ENCODE results near the gene DLGAP1.

Gene DLGAP1

DNA sequence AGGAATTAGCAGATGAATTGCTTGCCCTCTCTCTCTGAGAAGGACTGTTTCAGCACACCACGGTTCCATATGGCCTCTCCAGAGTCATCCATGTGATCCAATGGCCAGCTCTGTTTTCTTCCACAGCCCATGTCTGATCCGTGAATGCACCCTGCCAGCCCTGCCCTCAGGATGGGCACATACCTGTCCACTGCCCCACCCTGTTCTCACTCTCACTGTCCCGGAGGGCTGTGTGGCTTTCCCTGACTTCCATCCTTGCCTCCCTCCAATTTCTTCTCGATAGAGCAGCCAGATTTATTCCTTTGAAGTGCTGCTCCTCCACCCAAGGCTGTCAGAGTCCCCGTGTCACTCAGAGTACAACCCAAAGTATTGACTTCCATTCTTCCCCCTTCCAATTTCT is 662.0 kb downstream of the DLGAP1 start:
- DNase-seq (ENCODE audit: low read depth in 2 of 3, low spot score in 2 of 3): no peak

DNA sequence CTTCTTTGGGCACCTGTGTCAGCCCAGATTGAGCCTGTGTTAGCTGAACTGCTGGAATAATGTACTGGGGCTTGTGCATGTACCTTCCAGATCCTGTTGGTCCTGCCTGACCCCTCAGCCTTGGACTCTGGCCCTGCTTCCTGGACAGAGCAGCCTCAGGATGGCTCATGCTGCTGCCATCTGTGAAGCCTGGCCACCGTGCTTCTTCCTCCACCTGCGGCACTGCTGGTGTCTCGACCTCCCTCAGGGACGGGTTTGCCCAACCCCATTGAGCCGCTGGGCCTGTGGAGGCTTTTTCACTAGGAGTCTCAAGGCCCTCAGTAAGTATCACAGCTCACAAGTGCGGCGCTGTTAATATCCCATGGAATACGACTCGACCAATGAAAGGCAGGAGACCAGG is 662.4 kb downstream of the DLGAP1 start:
- DNase-seq (ENCODE audit: low read depth in 2 of 3, low spot score in 2 of 3): no peak

DNA sequence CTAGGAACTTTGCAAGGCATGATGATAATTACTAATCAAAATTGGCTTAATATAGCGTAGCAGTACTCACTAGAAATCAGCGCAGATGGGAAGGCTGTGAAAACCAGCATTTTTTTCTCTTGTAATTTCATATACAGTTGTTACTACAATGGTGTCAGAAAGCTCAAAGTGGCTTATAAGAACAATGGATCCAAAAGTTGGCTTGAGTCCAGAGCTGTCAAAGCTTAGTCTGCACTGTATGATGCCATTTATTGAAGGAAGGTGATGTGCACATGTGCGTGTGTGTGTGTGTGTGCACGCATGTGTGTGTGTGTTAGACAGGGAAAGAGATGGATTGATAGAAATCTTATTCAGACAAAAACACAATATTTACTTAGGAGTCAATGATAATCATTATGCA is 663.9 kb downstream of the DLGAP1 start:
- no peak for DNase-seq (ENCODE audit: low read depth in 2 of 3, low spot score in 2 of 3)

DNA sequence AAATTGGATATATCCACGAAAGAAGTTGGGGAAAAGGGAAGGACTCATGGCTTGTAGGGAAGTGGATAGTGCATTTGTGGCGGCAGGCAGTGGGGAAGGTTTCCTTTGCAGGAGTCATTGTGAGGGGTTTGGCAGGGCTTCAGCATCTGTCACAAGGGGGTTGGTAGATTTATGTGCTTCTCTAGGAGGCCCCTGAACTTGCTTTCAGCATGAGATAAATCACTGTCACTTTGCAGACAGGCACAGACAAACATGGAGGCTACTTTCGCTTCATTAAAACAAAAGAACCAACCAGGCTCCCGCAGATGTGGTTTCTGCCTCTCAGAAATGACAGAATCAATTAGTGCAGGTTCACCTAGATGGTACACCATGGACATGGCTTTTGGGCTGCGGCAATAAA is 664.4 kb downstream of the DLGAP1 start:
- no peak for DNase-seq (ENCODE audit: low read depth in 2 of 3, low spot score in 2 of 3)

DNA sequence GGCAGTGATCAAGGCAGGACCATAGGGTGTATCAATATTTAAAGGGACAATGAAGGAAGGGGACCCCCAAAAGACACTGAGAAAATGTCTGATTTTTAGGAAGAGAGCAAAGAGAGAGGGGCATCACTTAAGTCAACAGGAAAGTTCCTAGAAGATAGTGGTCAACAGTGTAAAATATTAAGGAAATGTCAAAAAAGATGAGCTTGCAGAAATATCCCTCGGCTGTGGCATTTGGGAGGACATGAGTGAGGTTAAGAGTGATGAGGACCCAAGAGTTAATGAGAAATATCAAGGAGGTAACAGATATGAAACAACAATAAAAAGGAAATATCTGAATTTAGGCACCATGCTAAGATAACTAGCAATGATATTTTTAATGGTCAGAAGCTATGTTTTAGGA is 665.6 kb downstream of the DLGAP1 start:
- DNase-seq (ENCODE audit: low read depth in 2 of 3, low spot score in 2 of 3): no peak

DNA sequence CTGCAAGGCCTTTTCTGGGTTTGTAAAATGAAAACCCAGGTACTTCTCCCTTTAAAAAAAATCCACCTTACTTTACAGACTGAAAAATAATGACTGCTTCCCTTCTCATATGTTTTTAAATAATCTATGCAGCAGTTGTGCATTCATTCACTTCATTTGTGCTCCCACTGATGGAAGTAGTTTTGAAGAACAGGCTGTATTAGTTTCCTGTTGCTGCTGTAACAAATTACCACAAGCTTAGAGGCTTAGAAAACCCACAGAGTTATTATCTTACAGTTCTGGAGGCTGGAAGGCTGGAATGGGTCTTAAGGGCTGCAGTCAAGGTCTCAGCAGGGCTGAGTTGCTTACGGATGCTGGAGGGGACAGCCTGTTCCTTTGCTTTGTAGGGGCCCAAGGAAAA is 670.2 kb downstream of the DLGAP1 start:
- DNase-seq (ENCODE audit: low read depth in 2 of 3, low spot score in 2 of 3): no peak

DNA sequence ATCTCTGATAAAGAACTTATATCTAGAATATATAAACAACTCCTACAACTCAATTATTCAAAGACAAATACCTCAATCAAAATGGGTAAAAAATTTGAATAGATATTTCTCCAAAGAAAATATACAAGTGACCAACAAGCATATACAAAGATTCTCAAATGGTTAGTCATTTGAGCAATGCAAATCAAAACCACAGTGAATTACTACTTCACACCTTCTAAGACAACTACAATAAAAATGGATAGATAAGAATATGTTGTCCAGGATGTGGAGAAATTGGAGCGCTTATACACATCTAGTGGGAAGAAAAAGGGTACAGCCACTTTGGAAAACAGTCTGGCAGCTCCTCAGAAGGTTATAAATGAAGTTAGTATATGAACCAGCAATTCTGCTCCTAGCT is 672.2 kb downstream of the DLGAP1 start:
- DNase-seq (ENCODE audit: low read depth in 2 of 3, low spot score in 2 of 3): no peak

DNA sequence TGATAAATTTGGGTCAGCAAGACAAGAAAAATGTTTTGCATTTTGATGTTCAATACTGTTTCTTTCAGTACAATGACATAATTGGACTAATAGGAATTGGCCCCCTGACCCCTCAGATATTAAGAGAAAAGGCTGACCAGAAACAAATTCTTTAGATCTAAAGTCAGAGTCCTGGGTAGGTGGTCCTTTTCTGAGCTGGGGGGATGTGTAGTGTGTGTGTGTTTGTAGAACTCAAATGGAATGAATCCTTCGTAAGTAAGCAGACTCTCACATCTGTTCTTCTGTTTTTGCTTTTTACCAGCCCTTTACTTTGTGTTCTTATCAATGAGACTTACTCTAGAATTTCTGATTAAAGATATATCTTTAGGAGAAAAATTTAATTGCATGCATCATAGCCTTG is 677.4 kb downstream of the DLGAP1 start:
- no peak for DNase-seq (ENCODE audit: low read depth in 2 of 3, low spot score in 2 of 3)

DNA sequence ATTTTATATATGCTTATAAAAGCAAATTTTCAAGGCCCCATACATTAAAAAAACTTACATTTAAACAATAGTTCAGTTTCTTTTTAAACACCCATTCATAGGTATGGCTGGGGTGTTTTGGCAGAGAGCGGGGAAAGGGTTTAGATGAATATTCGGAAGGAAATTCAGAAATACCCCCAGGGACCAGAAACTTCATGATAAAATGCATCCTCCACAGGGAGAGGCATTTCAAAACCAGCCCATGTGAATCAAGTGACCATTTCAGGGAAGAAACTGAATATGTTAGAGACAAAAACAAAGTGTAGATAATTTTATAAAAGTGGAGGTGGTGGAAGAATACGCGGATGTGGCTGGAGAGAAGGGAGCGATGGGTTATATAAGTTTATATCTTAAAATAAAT is 678.0 kb downstream of the DLGAP1 start:
- DNase-seq (ENCODE audit: low read depth in 2 of 3, low spot score in 2 of 3): no peak

DNA sequence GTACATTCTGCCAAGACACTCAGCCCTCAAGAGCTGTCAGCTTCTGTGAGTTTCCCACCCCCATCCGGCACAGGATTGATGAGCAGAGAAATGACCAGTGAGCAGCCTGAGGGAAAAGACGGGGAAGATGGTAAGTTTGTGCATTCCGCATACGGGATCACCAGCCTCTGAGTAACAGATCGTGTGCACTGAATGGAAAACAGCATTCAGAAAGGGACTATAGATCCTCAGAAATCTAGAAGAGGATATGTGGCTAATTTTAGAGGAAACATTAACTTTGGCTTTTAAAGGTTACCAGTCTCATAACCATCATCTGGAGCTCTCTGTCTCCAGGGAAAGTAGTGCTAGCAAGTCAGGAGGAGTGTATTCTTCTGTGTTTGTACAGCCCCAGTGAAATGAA is 679.1 kb downstream of the DLGAP1 start:
- DNase-seq (ENCODE audit: low read depth in 2 of 3, low spot score in 2 of 3): no peak

DNA sequence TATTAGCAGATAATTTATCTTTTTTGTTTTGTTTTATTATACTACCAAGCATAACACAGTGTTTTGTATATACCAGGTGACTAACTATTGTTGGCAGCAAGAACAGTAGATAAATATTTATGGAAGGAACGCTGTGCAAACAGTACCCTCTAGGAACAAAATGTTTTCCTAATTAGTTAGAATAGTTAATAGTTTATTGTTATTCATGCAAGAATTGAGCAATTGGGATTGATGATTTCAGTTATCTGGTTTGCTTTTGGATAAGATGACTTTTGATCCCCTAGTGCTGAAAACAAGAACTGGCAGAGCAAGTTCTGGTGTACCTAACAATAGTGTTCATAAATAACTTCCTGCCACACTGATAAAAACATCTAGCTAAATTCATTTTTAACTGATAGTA is 681.8 kb downstream of the DLGAP1 start:
- DNase-seq (ENCODE audit: low read depth in 2 of 3, low spot score in 2 of 3): no peak

DNA sequence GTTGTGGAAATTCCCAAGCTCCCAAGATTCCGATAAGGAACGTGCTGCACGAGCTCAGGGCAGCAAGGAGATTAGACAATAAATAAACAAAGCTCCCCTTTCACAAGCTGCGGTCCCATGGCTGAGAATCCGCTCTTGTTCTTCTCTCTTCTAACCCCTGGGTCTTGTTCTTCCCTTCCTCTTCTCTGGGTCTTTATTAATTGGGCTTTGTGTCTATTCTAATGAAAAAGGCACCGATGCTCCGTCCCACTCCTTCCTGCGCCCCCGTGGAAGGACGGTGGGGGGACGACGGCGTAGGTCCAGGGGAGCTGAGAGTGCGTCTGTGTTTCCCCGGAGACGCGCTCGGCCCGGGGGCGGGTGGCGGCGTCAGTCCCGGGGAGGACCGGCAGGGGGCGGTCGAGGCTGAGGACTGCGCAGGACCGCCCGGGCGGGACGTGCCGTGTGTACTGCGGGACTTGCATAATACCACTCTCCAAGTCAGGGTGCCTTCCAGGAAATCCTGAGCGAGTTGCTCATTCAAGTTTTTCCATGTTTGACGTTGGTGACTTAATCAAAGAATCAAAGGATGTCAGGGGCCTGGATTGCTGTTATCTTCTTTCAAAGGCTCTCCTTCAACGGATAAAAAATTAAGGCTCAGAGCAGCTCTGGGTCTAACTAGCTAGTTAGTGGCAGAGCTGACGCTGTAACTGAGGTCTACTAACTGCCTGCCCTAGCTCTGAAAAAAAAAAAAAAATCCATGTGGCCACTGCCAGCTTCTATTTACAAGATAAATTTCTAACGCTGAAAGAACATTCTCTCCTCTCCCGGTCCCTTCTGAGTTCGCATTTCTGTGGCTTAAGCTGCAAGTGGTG is 683.8 kb downstream of the DLGAP1 start:
- peak; percentile 53 to 84 (median 84) for DNase-seq (ENCODE audit: low read depth in 2 of 3, low spot score in 2 of 3)

DNA sequence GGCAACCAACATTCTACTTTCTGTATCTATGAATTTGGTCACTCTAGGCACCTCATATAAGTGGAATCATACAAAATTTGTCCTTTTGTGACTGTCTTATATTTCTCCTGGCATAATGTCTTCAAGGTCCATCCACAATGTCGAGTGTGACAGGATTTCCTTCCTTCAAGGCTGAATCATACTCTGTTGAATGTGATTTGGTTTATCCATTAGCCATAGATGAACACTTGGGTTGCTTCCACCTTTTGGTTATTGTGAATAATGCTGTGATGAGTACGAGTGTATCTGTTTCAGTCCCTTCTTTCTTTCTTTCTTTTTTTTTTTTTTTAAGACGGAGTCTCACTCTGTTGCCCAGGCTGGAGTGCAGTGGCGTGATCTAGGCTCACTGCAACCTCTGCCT is 693.8 kb downstream of the DLGAP1 start:
- DNase-seq (ENCODE audit: low read depth in 2 of 3, low spot score in 2 of 3): no peak

DNA sequence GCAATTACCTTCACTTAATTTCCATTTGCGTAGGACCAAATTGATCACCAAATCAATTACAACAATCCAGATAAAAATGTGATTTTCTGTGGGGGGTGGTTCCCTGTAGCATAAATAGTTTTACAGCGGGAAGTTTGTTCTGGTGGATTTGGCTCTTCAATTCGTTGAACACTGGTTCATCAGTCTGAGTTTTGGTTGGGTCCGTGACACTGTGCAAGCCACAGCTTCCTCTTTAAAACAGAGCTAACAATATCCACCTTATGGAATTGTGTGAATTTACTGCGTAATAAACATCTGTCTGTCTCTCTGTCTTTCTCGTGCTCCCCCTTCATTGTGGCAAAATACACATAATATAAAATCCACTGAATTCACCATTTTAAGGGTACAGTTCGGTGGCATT is 694.4 kb downstream of the DLGAP1 start:
- no peak for DNase-seq (ENCODE audit: low read depth in 2 of 3, low spot score in 2 of 3)

DNA sequence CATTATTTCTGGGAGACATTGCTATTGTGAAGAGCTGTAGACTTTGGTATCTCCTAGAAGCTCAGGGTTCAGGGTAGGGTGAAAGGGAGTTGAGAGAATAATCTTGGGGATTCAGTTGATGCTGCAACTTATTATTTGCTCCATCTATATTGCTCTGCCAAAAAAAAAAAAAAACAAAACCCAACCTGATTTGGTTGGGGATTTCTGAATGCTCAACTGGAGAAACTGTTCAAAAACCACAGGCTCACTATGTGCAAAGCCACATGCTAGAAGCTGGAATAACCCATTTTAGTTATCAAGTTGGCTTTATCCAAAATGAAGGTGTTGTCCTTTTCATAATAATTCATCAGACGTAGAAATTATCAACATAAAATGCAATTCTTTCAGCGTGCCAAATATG is 696.0 kb downstream of the DLGAP1 start:
- DNase-seq (ENCODE audit: low read depth in 2 of 3, low spot score in 2 of 3): no peak

DNA sequence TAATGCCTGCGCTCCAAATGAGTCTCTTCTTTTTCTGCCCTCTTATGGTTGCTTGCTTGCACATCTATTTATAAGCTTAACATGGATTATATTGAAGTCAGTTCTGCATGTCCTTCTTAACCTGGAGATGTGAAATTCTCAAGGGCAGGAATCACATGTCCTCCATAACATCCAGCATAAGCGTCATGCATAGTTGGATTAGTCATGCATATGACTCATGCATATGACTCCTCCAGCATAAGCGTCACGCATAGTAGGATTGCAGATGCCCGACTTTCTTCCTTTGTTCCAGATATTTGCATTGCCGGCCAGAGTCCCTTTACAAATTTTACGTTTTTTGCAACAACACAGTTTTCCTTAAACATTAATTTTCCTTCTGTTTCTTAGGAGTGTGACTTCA is 696.6 kb downstream of the DLGAP1 start:
- DNase-seq (ENCODE audit: low read depth in 2 of 3, low spot score in 2 of 3): no peak

DNA sequence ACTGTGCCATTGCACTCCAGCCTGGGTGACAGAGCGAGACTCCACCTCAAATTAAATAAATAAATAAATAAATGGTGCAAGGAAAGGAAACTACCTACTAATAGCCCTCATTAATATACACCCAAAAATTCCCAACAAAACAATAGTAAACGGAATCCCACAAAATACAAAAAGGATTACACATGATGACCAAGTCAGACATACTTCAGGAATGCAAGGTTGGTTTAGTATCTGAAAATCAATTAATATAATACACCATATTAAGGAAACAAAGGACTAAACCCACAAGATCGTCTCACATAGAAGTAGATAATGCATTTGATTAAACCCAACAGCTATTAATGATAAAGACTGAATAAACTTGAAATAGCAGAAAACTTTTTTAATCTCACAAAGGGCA is 697.7 kb downstream of the DLGAP1 start:
- no peak for DNase-seq (ENCODE audit: low read depth in 2 of 3, low spot score in 2 of 3)

DNA sequence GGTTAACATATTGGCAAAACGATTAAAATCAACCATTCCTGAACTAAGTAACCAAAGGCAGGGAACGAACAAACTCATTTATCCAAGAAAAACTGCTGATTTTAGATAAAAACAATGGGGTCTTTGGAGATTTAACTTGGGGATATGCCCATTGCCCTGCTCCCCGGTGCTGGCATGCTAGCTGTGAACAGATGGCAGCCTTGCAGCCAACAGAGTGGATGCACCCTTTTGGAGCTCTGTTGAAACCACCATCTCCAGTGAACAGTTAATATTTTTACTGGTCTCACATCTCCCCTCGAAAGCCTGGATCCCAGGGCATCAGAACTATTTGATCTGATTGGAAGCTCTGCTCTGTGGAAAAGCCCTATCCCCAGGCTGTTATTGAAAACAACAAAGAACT is 702.0 kb downstream of the DLGAP1 start:
- no peak for DNase-seq (ENCODE audit: low read depth in 2 of 3, low spot score in 2 of 3)

DNA sequence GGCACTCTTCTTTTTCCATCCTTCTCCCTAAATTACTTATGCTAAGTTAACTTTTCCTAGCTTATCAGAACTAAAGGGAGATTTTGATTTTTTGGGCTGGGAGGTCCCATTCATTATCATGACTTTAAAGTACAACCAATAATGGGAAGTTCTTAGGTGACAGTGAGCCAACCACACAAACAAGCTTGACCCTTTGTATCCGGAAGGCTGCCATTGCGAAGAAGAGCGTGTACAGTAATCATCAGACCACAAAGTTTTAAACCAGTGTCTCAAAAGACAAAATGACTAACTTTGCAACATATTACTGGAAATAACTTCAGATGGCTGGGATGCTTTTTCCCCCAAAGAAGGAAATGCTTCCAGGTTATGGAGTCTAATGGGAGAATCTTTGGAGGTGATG is 707.0 kb downstream of the DLGAP1 start:
- no peak for DNase-seq (ENCODE audit: low read depth in 2 of 3, low spot score in 2 of 3)

DNA sequence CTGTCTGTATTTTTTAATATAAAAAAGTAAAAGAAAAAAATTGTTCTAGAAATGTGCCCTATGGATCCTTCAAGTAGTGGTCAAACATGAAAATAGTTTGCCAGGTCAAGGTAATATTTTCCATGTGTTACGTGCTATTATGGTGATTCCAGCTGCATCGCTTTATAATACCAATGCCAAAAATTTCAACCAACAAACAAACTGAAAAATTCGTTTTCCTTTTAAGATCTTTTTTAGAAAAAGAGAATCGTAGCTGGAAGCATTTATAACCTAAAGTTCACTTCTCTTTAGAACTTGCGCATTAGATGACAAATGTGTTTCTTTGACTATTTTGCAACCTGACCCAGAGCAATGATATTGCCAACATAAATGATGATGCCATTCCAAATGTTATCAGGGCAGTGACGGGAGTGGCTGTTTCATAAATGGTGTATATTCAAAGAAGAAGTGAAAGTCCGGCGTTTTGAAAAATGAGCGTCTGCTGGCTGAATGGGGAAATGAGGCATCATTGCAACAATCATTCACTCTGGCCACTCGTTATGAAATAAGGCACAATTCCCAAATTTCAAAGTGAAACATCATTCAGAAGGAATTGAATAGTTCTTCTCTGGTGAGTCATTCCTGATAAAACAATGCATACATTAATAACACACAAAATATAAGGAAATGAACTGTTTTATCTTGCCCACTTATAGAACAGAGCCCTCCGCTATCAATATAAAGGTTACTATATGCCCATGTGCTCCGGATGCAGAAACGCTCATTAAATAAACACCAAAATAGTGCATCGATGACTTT is 707.7 kb downstream of the DLGAP1 start:
- no peak for DNase-seq (ENCODE audit: low read depth in 2 of 3, low spot score in 2 of 3)

DNA sequence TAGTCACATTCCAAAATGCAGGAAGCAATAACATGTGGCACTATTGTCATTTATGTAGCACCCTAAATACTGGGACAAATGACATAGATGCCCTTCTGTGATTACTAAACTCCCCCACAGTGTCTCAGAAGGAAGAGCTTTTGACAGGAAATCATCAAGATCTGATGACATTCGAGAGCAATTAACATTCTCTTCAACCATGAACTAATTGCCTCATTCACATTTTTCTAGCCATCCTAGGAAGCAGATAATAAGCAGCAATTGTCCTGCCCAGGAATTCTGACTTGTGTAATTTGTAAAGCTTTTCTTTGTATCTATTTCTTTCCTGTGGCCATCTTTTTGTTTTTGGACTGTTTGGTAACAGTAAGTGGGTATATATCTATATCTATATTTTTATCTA is 712.6 kb downstream of the DLGAP1 start:
- no peak for DNase-seq (ENCODE audit: low read depth in 2 of 3, low spot score in 2 of 3)

DNA sequence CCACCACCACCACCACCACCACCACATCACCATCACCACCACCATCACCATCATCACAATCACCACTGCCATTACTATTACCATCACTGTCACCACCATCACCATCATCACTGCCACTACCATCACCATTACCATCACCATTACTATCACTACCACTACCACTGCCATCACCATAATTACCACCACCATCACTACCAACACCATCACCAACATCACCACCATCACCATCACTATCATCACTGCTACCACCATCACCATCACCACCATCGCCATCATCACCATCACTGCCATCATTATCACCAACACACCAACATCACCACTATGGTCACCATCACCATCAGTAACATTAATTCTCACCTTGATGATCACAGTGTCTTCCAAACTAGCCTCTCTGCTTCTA is 713.8 kb downstream of the DLGAP1 start:
- no peak for DNase-seq (ENCODE audit: low read depth in 2 of 3, low spot score in 2 of 3)
